Measurements from ENCODE around the gene LOXL4. TPM values are rescaled to one million over a fixed set of nuclear protein-coding genes. Genes with fewer than 3 reads are reported as not detected.
"Not testable (repeated sequence)": the region's sequence is repeated elsewhere in the genome, so short reads cannot be mapped to it uniquely, and the experiment has no call there.

The LOXL4 gene
- total RNA-seq, 1 donor from 2014 or later, result 1.8 TPM

- no peaks in the 10 kb centered on the region for H3K4me1 Mint-ChIP-seq (ENCODE audit: unreplicated experiment)
- H3K9me3 Mint-ChIP-seq (ENCODE audit: unreplicated experiment), result no peaks in the 10 kb centered on the region
- no peak overlapping the region for H3K27ac Mint-ChIP-seq (ENCODE audit: unreplicated experiment)
- no peak for TF ChIP-seq CTCF (IDR thresholded peaks at IDR 0.05; ENCODE audit: unreplicated experiment)
- peaks cover 14% of the 10 kb centered on the region for H3K36me3 Mint-ChIP-seq (ENCODE audit: low read depth, unreplicated experiment)
- no peak for DNase-seq (ENCODE audit: low spot score)
- no peak overlapping the region for H3K4me3 Mint-ChIP-seq (ENCODE audit: unreplicated experiment)
- H3K27me3 Mint-ChIP-seq (ENCODE audit: unreplicated experiment), result no peaks in the 10 kb centered on the region
These were observed 27.5 kb downstream of the LOXL4 start for GRCh38 chr10:98240524-98240923.

DNA sequence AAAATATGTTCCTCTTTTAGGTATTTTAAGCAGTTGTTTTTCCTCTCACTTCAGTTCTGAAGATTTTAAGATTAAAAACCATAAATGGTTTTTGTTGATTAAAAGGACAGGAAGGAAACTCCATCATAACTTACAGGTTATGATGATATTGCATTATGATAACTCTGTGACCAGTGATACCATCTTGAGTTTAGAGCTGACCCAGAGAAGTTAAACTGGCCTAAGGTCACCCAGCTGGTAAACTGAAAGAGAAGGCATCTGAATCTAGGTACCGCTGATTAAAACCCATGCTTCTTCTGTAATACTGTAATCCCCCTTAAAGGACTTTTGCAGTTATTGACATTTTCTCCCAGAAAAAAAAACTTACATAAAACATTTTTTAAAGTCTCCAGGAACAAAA lies 29.6 kb downstream of the LOXL4 start:
- Mint-ChIP-seq H3K27ac (ENCODE audit: unreplicated experiment) (no peak overlapping the region), H3K4me3 (ENCODE audit: unreplicated experiment) (no peak overlapping the region), H3K36me3 (ENCODE audit: low read depth, unreplicated experiment) (no peaks in the 10 kb centered on the region), H3K27me3 (ENCODE audit: unreplicated experiment) (no peaks in the 10 kb centered on the region), H3K4me1 (ENCODE audit: unreplicated experiment) (no peaks in the 10 kb centered on the region), H3K9me3 (ENCODE audit: unreplicated experiment) (no peaks in the 10 kb centered on the region)
- DNase-seq (ENCODE audit: low spot score), result no peak
- TF ChIP-seq CTCF (IDR thresholded peaks at IDR 0.05; ENCODE audit: unreplicated experiment), result no peak

DNA sequence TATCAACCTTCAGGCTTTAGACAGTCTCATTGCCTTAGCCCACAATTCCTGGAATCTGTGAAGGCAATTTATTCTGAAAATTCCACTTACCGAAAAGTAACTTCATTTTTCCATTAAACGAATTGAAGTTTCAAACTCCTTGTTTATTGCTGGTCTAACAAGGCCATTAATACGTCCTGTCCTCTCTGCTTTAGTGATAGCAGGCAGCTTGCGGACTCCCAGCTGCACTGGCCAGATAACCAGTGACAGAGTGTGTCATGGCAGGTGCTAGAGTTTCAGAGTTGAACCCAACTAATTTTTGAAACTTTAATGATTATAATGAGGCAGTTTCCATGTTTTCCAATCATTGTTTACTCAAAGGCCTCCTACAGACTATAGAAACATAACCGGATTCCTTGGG lies 31.1 kb downstream of the LOXL4 start:
- TF ChIP-seq CTCF (IDR thresholded peaks at IDR 0.05; ENCODE audit: unreplicated experiment), result no peak
- Mint-ChIP-seq H3K27ac (ENCODE audit: unreplicated experiment) (no peak overlapping the region), H3K4me3 (ENCODE audit: unreplicated experiment) (no peak overlapping the region), H3K27me3 (ENCODE audit: unreplicated experiment) (no peaks in the 10 kb centered on the region), H3K36me3 (ENCODE audit: low read depth, unreplicated experiment) (no peaks in the 10 kb centered on the region), H3K4me1 (ENCODE audit: unreplicated experiment) (no peaks in the 10 kb centered on the region), H3K9me3 (ENCODE audit: unreplicated experiment) (no peaks in the 10 kb centered on the region)
- no peak for DNase-seq (ENCODE audit: low spot score)

DNA sequence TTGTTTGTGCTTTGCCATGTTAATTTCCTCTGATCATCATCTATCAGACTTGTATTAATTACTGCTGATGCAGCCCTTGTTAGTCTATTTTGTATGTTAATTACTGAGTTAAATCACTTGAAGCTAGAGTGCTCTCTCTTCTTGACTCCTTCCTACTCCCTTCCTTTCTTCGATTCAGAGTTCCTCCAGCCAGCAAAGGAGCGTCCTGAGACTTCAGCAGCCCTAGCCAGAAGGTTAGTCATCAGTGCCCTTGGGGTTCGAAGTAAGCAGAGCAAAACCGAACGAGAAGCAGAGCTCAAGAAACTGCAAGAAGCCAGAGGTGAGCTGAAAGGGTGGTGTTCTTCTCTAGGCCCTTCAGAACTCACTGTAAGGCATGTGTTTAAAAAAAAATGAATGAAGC lies 32.1 kb downstream of the LOXL4 start:
- no peaks in the 10 kb centered on the region for H3K4me1 Mint-ChIP-seq (ENCODE audit: unreplicated experiment)
- no peaks in the 10 kb centered on the region for H3K9me3 Mint-ChIP-seq (ENCODE audit: unreplicated experiment)
- TF ChIP-seq CTCF (IDR thresholded peaks at IDR 0.05; ENCODE audit: unreplicated experiment), result no peak

GRCh38 chr10:98231417-98231816 lies 36.6 kb downstream of the LOXL4 start:
- TF ChIP-seq CTCF (IDR thresholded peaks at IDR 0.05; ENCODE audit: unreplicated experiment), result no peak
- no peaks in the 10 kb centered on the region for H3K4me1 Mint-ChIP-seq (ENCODE audit: unreplicated experiment)
- no peak overlapping the region for H3K4me3 Mint-ChIP-seq (ENCODE audit: unreplicated experiment)
- no peaks in the 10 kb centered on the region for H3K9me3 Mint-ChIP-seq (ENCODE audit: unreplicated experiment)
- no peak for DNase-seq (ENCODE audit: low spot score)
- no peak overlapping the region for H3K27ac Mint-ChIP-seq (ENCODE audit: unreplicated experiment)
- no peaks in the 10 kb centered on the region for H3K27me3 Mint-ChIP-seq (ENCODE audit: unreplicated experiment)
- peaks cover 4% of the 10 kb centered on the region for H3K36me3 Mint-ChIP-seq (ENCODE audit: low read depth, unreplicated experiment)

More for the DNA sequence above, 32.1 kb downstream of the LOXL4 start:
- no peak for DNase-seq (ENCODE audit: low spot score)
- H3K36me3 Mint-ChIP-seq (ENCODE audit: low read depth, unreplicated experiment), result no peaks in the 10 kb centered on the region
- H3K27ac Mint-ChIP-seq (ENCODE audit: unreplicated experiment), result no peak overlapping the region
- H3K4me3 Mint-ChIP-seq (ENCODE audit: unreplicated experiment), result no peak overlapping the region
- H3K27me3 Mint-ChIP-seq (ENCODE audit: unreplicated experiment), result no peaks in the 10 kb centered on the region

DNA sequence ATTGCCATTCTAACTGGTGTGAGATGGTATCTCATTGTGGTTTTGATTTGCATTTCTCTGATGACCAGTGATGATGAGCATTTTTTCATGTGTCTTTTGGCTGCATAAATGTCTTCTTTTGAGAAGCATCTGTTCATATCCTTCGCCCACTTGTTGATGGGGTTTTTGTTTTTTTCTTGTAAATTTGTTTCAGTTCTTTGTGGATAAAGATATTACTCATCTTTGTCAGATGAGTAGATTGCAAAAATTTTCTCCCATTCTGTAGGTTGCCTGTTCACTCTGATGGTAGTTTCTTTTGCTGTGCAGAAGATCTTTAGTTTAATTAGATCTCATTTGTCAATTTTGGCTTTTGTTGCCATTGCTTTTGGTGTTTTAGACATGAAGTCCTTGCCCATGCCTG lies 39.7 kb downstream of the LOXL4 start:
- not testable (repeated sequence) for H3K4me3 Mint-ChIP-seq (ENCODE audit: unreplicated experiment); H3K36me3 Mint-ChIP-seq (ENCODE audit: low read depth, unreplicated experiment); DNase-seq (ENCODE audit: low spot score); H3K9me3 Mint-ChIP-seq (ENCODE audit: unreplicated experiment); H3K4me1 Mint-ChIP-seq (ENCODE audit: unreplicated experiment); H3K27ac Mint-ChIP-seq (ENCODE audit: unreplicated experiment); H3K27me3 Mint-ChIP-seq (ENCODE audit: unreplicated experiment)

- H3K9me3 Mint-ChIP-seq (ENCODE audit: unreplicated experiment); H3K27ac Mint-ChIP-seq (ENCODE audit: unreplicated experiment); H3K4me1 Mint-ChIP-seq (ENCODE audit: unreplicated experiment); H3K27me3 Mint-ChIP-seq (ENCODE audit: unreplicated experiment); H3K4me3 Mint-ChIP-seq (ENCODE audit: unreplicated experiment); DNase-seq (ENCODE audit: low spot score); H3K36me3 Mint-ChIP-seq (ENCODE audit: low read depth, unreplicated experiment): not testable (repeated sequence)
These were observed 40.3 kb downstream of the LOXL4 start for GRCh38 chr10:98227713-98228112.

Data from endothelial cell (in vitro differentiated cells).